ENCODE results near the gene INPP5A.
"Not testable (repeated sequence)": the region's sequence is repeated elsewhere in the genome, so short reads cannot be mapped to it uniquely, and the experiment has no call there.

Gene INPP5A

DNA sequence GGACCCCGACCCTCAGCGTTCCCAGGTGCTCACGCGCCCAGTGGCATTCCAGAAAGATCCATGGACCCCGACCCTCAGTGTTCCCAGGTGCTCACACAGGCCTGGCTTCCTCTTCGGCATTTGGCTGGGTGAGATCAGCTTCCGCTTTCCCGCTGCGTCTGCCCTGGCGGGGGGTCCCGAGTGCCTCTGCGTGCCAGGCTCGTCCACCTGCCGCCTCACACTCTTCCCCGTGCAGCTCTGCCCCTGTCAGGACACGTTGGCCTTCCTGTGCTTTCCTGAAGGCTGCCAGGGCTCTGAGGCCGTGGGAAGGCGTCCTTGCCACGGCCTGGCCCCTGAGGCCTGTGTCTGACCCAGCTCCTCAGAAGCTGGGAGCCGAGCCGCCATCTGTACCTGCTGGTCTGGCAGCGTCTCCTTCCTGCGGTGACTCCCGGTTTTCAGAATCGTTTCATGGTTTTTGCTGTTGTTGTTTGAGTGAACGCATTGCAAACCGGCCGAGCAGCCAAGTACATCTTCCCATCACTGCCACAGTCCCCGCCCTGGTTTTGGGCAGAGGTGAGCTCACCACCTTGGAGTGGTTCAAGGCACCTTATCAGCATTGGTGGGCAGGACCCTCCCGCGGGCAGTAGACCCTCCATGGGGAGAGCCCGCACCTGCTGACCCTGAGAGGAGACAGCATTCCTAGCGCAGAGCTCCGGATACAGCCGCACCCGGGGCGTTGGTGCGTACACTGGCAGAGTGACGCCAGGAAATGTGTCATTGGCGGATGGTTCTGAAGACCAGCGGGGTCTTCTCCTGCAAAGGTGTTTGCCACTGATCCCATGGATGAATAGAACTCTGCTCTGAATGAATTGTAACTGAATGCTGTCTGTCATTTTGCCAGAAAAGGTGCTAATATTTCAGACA is 231.0 kb downstream of the INPP5A start:
- Histone ChIP-seq H3K4me1 (ENCODE audit: insufficient read depth, insufficient read length) (no peaks in the 10 kb centered on the region), H3K27me3 (ENCODE audit: insufficient read depth, insufficient read length) (no peaks in the 10 kb centered on the region), H3K9me3 (ENCODE audit: insufficient read depth, low read length) (no peaks in the 10 kb centered on the region; the same call in 1 of the 2 replicates), H3K36me3 (ENCODE audit: insufficient read depth, insufficient read length, low read length) (peaks cover 11% of the 10 kb centered on the region), H3K9ac (ENCODE audit: insufficient read length, low read depth) (no peak overlapping the region), H3K4me3 (ENCODE audit: insufficient read length, low read depth) (no peak overlapping the region)
- TF ChIP-seq YY1 (IDR thresholded peaks at IDR 0.05; ENCODE audit: insufficient read depth, insufficient read length) (no peak), ZNF274 (IDR thresholded peaks at IDR 0.05; ENCODE audit: low read depth, low read length) (no peak), SUZ12 (IDR thresholded peaks at IDR 0.05; ENCODE audit: extremely low read depth, insufficient read depth, insufficient read length) (no peak)
- no peak for DNase-seq (ENCODE audit: low read depth, low spot score)

DNA sequence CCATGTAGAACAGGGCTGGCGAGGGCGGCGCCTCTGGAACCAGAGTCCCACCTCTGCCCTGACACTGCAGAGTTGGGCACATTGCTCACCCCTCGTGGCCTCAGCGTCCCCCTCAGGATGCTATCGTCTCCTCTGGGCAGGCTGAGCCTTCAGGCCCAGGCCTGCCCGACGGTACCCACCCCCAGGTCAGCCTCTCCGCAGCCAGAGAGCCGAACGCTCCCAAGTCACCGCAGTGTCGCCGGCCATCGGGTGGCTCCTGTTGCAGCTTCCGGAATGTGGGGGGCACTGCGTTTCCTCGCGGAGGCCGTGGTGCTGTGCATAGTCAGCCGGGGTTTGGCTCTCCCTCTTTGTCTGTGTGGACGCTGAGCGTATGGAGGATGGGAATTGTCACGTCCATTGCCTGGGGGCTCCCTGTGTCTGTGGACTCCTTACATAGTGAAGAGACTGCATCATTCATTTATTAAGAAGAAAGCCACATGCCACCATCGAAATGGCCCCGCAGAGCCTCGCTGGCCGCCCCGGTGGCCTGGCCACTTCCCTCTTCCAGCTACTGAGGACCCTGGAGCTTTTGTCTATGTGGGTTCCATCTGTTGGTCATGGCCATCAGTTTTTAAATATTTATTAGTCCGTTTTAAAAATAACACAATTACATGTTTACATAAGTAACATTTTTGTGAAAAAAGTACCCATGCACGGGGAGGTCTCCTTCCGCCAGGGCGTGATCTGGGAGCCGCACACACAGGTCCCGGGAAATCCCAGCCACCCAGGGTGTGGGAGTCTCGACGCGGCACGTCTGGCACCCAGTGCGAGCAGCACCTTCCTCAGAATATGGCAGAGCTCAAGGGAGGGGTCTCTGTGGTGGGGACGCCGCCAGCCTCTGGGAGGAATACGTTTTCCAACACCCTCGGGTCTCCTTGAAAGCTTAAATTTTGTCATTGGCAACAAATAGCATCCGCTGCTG is 232.8 kb downstream of the INPP5A start:
- H3K4me1 ChIP-seq (ENCODE audit: insufficient read depth, insufficient read length), result peaks cover 3% of the 10 kb centered on the region
- H3K9me3 ChIP-seq (ENCODE audit: insufficient read depth, low read length), result no peaks in the 10 kb centered on the region; the same call in 1 of the 2 replicates
- peaks cover 11% of the 10 kb centered on the region for H3K36me3 ChIP-seq (ENCODE audit: insufficient read depth, insufficient read length, low read length)
- DNase-seq (ENCODE audit: low read depth, low spot score), result no peak
- H3K27me3 ChIP-seq (ENCODE audit: insufficient read depth, insufficient read length), result no peaks in the 10 kb centered on the region
- no peak overlapping the region for H3K4me3 ChIP-seq (ENCODE audit: insufficient read length, low read depth)
- no peak overlapping the region for H3K9ac ChIP-seq (ENCODE audit: insufficient read length, low read depth)
- TF ChIP-seq YY1 (IDR thresholded peaks at IDR 0.05; ENCODE audit: insufficient read depth, insufficient read length) (no peak), SUZ12 (IDR thresholded peaks at IDR 0.05; ENCODE audit: extremely low read depth, insufficient read depth, insufficient read length) (no peak), ZNF274 (IDR thresholded peaks at IDR 0.05; ENCODE audit: low read depth, low read length) (no peak)

DNA sequence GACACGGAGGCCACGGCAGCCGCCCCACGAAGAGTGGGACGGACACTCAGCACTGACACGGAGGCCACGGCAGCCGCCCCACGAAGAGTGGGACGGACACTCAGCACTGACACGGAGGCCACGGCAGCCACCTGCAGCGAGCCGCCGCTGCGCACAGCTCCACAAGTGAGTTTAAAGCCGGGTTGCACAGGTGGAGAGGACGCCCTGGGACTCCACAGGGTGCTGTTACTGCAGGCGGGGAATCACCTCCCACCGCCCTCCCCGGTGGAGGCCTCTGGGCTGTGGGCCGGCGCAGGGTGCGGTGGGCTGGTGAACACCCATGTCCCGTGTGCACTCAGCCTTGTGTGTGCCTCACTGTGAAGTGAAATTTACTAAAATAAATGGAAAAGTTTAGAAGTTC is 235.2 kb downstream of the INPP5A start:
- not testable (repeated sequence) for DNase-seq (ENCODE audit: low read depth, low spot score); H3K4me1 ChIP-seq (ENCODE audit: insufficient read depth, insufficient read length); H3K4me3 ChIP-seq (ENCODE audit: insufficient read length, low read depth); H3K9me3 ChIP-seq (ENCODE audit: insufficient read depth, low read length); H3K9ac ChIP-seq (ENCODE audit: insufficient read length, low read depth); H3K27me3 ChIP-seq (ENCODE audit: insufficient read depth, insufficient read length)
- peaks cover 11% of the 10 kb centered on the region for H3K36me3 ChIP-seq (ENCODE audit: insufficient read depth, insufficient read length, low read length)

DNA sequence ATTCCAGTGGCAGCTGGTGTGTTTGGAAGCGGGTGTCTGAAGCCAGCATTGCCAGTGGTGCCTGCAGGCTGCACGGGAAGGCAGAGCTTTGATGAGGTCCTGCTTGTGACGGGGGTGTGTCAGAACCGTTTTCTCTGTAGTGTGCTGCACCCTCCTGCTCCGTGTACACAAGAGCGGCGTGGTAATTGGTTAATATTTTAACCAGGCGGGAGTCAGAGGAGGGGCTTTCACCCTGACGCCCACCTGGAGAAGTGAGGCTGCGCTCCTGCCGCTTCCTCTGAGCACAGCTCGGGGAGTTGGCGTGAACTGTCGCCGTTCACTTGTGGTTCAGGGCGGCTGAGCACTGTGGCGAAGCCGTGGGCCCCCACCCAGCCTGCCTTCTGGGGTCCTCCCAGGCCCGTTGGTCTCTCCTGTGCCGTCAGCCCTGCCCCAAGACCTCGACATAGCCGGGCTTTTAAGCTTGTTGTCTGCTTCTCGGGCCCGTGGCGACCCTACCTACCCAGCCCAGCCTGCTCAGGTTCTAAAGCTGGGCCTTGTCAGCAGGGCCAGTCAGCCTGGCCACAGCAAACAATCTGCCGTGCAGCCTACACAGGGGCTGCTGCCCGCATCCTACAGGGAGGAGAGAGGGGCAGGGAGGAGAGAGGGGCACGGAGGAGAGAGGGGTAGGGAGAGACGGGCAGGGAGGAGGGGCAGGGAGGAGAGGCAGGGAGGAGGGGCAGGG is 236.8 kb downstream of the INPP5A start:
- Histone ChIP-seq H3K9me3 (ENCODE audit: insufficient read depth, low read length) (no peaks in the 10 kb centered on the region; the same call in 1 of the 2 replicates), H3K9ac (ENCODE audit: insufficient read length, low read depth) (no peak overlapping the region), H3K36me3 (ENCODE audit: insufficient read depth, insufficient read length, low read length) (peaks cover 3% of the 10 kb centered on the region), H3K27me3 (ENCODE audit: insufficient read depth, insufficient read length) (no peaks in the 10 kb centered on the region), H3K4me3 (ENCODE audit: insufficient read length, low read depth) (no peak overlapping the region), H3K4me1 (ENCODE audit: insufficient read depth, insufficient read length) (peaks cover 3% of the 10 kb centered on the region)
- TF ChIP-seq ZNF274 (IDR thresholded peaks at IDR 0.05; ENCODE audit: low read depth, low read length) (no peak), YY1 (IDR thresholded peaks at IDR 0.05; ENCODE audit: insufficient read depth, insufficient read length) (no peak), SUZ12 (IDR thresholded peaks at IDR 0.05; ENCODE audit: extremely low read depth, insufficient read depth, insufficient read length) (no peak)
- DNase-seq (ENCODE audit: low read depth, low spot score), result no peak

DNA sequence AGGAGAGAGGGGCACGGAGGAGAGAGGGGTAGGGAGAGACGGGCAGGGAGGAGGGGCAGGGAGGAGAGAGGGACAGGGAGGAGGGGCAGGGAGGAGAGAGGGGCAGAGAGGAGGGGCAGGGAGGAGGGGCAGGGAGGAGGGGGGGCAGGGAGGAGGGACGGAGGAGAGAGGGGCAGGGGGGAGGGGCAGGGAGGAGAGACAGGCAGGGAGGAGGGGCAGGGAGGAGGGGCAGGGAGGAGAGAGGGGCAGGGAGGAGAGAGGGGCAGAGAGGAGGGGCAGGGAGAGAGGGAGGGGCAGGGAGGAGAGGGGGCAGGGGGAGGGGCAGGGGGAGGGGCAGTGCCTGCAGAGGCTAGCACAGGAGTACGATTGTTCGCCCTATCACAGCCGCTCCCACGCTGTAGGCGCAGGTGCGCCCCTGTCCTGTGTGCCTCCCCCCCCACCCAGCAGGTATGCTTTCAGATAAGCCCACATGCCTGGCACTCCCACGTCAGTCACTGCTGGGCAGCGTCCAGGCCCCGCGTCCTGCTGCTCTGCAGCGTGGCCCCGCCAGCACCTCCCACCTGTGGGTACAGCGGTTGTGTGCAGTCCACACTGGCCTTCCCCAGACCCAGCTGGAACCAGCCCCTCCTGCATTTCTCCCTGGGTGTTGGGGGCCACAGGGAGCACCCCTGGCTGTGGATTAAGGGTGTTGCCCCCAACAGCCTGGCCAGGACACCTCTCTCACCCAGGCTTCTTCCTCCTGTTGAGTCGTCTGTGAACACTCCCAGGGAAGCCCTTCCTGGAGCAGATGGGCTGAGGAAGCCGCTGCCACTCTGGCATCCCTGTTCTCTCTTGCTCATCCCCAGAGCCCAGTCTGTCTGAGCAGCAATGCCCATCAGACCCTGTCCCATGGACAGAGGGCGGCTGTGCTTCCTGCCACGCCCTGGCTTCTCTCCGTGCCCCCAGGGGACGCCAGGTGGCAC is 237.6 kb downstream of the INPP5A start:
- no peak for DNase-seq (ENCODE audit: low read depth, low spot score)
- no peak for TF ChIP-seq ZNF274 (IDR thresholded peaks at IDR 0.05; ENCODE audit: low read depth, low read length)
- TF ChIP-seq YY1 (IDR thresholded peaks at IDR 0.05; ENCODE audit: insufficient read depth, insufficient read length), result no peak
- no peak for TF ChIP-seq SUZ12 (IDR thresholded peaks at IDR 0.05; ENCODE audit: extremely low read depth, insufficient read depth, insufficient read length)
- H3K9ac ChIP-seq (ENCODE audit: insufficient read length, low read depth), result no peak overlapping the region
- H3K4me1 ChIP-seq (ENCODE audit: insufficient read depth, insufficient read length), result peaks cover 3% of the 10 kb centered on the region
- H3K27me3 ChIP-seq (ENCODE audit: insufficient read depth, insufficient read length), result no peaks in the 10 kb centered on the region
- H3K4me3 ChIP-seq (ENCODE audit: insufficient read length, low read depth), result no peak overlapping the region
- H3K36me3 ChIP-seq (ENCODE audit: insufficient read depth, insufficient read length, low read length), result peaks cover under 1% of the 10 kb centered on the region
- no peaks in the 10 kb centered on the region; the same call in 1 of the 2 replicates for H3K9me3 ChIP-seq (ENCODE audit: insufficient read depth, low read length)

DNA sequence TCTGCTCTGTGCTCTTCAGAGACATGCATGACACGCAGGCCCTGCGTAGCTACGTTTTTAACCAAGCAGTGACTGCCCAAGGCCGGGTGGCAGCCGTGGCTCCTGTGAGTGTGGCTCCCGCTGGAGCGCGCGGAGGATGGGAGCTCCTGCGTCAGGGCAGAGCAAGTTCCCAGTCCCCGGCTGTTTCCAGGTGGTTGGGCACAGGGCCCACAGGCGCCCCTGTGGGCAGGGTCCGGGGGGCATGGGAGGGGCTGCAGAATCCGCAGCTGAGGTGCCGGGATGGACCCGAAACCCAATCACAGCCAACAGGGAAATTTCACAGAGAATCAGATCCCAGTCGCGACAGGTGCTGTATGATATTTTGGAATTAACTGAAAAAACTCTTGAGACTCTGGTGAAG is 238.6 kb downstream of the INPP5A start:
- peaks cover 3% of the 10 kb centered on the region for H3K4me1 ChIP-seq (ENCODE audit: insufficient read depth, insufficient read length)
- TF ChIP-seq ZNF274 (IDR thresholded peaks at IDR 0.05; ENCODE audit: low read depth, low read length) (no peak), YY1 (IDR thresholded peaks at IDR 0.05; ENCODE audit: insufficient read depth, insufficient read length) (no peak), SUZ12 (IDR thresholded peaks at IDR 0.05; ENCODE audit: extremely low read depth, insufficient read depth, insufficient read length) (no peak)
- no peak for DNase-seq (ENCODE audit: low read depth, low spot score)
- H3K4me3 ChIP-seq (ENCODE audit: insufficient read length, low read depth), result no peak overlapping the region
- no peaks in the 10 kb centered on the region for H3K27me3 ChIP-seq (ENCODE audit: insufficient read depth, insufficient read length)
- H3K36me3 ChIP-seq (ENCODE audit: insufficient read depth, insufficient read length, low read length), result no peaks in the 10 kb centered on the region
- H3K9me3 ChIP-seq (ENCODE audit: insufficient read depth, low read length), result no peaks in the 10 kb centered on the region; the same call in 1 of the 2 replicates
- no peak overlapping the region for H3K9ac ChIP-seq (ENCODE audit: insufficient read length, low read depth)
